WTC11 (cell line): Measurements from ENCODE around the gene CORO7. TPM values are rescaled to one million over a fixed set of nuclear protein-coding genes. Genes with fewer than 3 reads are reported as not detected.

Source experiments
- ATAC-seq: fragments of 200-7000 bp; cut with Tn5 transposase; 2 replicates; pipeline ENCODE4 v1.10.0; 2021; ENCODE audit warnings: mild to moderate bottlenecking, moderate library complexity
- CTCF ChIA-PET: fragments of 300-600 bp; sonication (Branson Sonifier 250); formaldehyde crosslinking; loops from one replicate; lab custom pipeline; 2021; ENCODE audit warnings: antibody characterized with exemption; lab: Charles Lee
- POLR2A ChIA-PET: fragments of 350-600 bp; sonication (Branson Sonifier 250); formaldehyde crosslinking; loops from one replicate; lab custom pipeline; 2021; ENCODE audit warnings: antibody characterized with exemption; lab: Charles Lee
- DNase-seq: peaks from one replicate; pipeline ENCODE4 v3.0.0; 2021; ENCODE audit warnings: low spot score
- H3K27ac Mint-ChIP-seq: 2 replicates; pipeline ENCODE4 v1.8.0; 2021; ENCODE audit warnings: mixed read lengths
- H3K27me3 Mint-ChIP-seq: 2 replicates; pipeline ENCODE4 v1.8.0; 2021; ENCODE audit warnings: low read depth, mild to moderate bottlenecking, moderate library complexity, mixed read lengths
- H3K36me3 Mint-ChIP-seq: 2 replicates; pipeline ENCODE4 v1.8.0; 2021; ENCODE audit warnings: mixed read lengths
- H3K4me1 Mint-ChIP-seq: 2 replicates; pipeline ENCODE4 v1.8.0; 2022; ENCODE audit warnings: mixed read lengths
- H3K4me3 Mint-ChIP-seq: 2 replicates; pipeline ENCODE4 v1.8.0; 2021; ENCODE audit warnings: mild to moderate bottlenecking, moderate library complexity, mixed read lengths
- H3K9me3 Mint-ChIP-seq: 2 replicates; pipeline ENCODE4 v1.8.0; 2021; ENCODE audit warnings: mixed read lengths
- CREB1 ChIP-seq: sonication (generic); formaldehyde crosslinking; IDR thresholded peaks from 2 replicates; pipeline ENCODE4 v1.8.0; 2023; ENCODE audit warnings: mild to moderate bottlenecking, missing genetic modification reagents
- CREM ChIP-seq: sonication (generic); formaldehyde crosslinking; IDR thresholded peaks from 2 replicates; pipeline ENCODE4 v1.8.1; 2022; ENCODE audit warnings: mild to moderate bottlenecking, missing genetic modification reagents, moderate library complexity
- FOXK1 ChIP-seq: sonication (generic); formaldehyde crosslinking; IDR thresholded peaks from 2 replicates; pipeline ENCODE4 v1.8.0; 2022; ENCODE audit warnings: mild to moderate bottlenecking, moderate library complexity, missing genetic modification reagents
- GRHL2 ChIP-seq: fragments of 250-450 bp; sonication (Bioruptor Pico); IDR thresholded peaks from 2 replicates; pipeline ENCODE4 v1.8.0; 2022; ENCODE audit warnings: mild to moderate bottlenecking, moderate library complexity; ENCODE audit not compliant: insufficient replicate concordance, severe bottlenecking
- PRRX2 ChIP-seq: fragments of 250-450 bp; sonication (Bioruptor Pico); IDR thresholded peaks from 2 replicates; pipeline ENCODE4 v1.8.0; 2021; ENCODE audit warnings: mild to moderate bottlenecking
- RELA ChIP-seq: sonication (generic); formaldehyde crosslinking; IDR thresholded peaks from 2 replicates; pipeline ENCODE4 v1.8.1; 2022; ENCODE audit warnings: missing genetic modification reagents, mild to moderate bottlenecking, borderline replicate concordance
- SMAD3 ChIP-seq: sonication (generic); formaldehyde crosslinking; IDR thresholded peaks from 2 replicates; pipeline ENCODE4 v1.8.0; 2022; ENCODE audit warnings: missing genetic modification reagents, mild to moderate bottlenecking, borderline replicate concordance
- ZBTB21 ChIP-seq: sonication (generic); formaldehyde crosslinking; IDR thresholded peaks from 2 replicates; pipeline ENCODE4 v1.8.1; 2023; ENCODE audit warnings: mild to moderate bottlenecking, missing genetic modification reagents, borderline replicate concordance
- ZNF121 ChIP-seq: sonication (generic); formaldehyde crosslinking; IDR thresholded peaks from 2 replicates; pipeline ENCODE4 v1.8.0; 2023; ENCODE audit warnings: missing genetic modification reagents
- ZNF219 ChIP-seq: sonication (generic); formaldehyde crosslinking; IDR thresholded peaks from 2 replicates; pipeline ENCODE4 v1.8.0; 2023; ENCODE audit warnings: missing genetic modification reagents, mild to moderate bottlenecking, borderline replicate concordance
- ZNF416 ChIP-seq: fragments of 250-450 bp; sonication (Bioruptor Pico); IDR thresholded peaks from 2 replicates; pipeline ENCODE4 v1.9.0; 2021; ENCODE audit warnings: mild to moderate bottlenecking, inconsistent platforms
- total RNA-seq: library from RNA; stranded (reverse); gene quantifications from 3 replicates; pipeline ENCODE4 v1.2.3, GENCODE V29; 2021
- TF ChIP-seq, protein P1 (sequence below): sonication (generic); formaldehyde crosslinking; IDR thresholded peaks from 2 replicates; pipeline ENCODE4 v1.8.1; 2022; ENCODE audit warnings: mild to moderate bottlenecking, missing genetic modification reagents, moderate library complexity, borderline replicate concordance
- TF ChIP-seq, protein P2 (sequence below): sonication (generic); formaldehyde crosslinking; IDR thresholded peaks from 2 replicates; pipeline ENCODE4 v1.8.0; 2023; ENCODE audit warnings: missing genetic modification reagents
- TF ChIP-seq, protein P3 (sequence below): sonication (generic); formaldehyde crosslinking; IDR thresholded peaks from 2 replicates; pipeline ENCODE4 v1.8.0; 2022; ENCODE audit warnings: mild to moderate bottlenecking, missing genetic modification reagents
- TF ChIP-seq, protein P4 (sequence below): sonication (generic); formaldehyde crosslinking; IDR thresholded peaks from 2 replicates; pipeline ENCODE4 v1.8.0; 2023; ENCODE audit warnings: missing genetic modification reagents, mild to moderate bottlenecking, borderline replicate concordance
- TF ChIP-seq, protein P5 (sequence below): sonication (generic); formaldehyde crosslinking; conservative IDR thresholded peaks from 2 replicates; pipeline ENCODE4 v1.8.1; 2023; ENCODE audit warnings: mild to moderate bottlenecking, low read depth, missing genetic modification reagents, moderate library complexity
- TF ChIP-seq, protein P6 (sequence below): fragments of 250-450 bp; sonication (Bioruptor Pico); conservative IDR thresholded peaks from 2 replicates; pipeline ENCODE4 v1.9.0; 2021; ENCODE audit warnings: mild to moderate bottlenecking

Gene CORO7
- total RNA-seq, 1 experiment from 2014 or later: 45.5 TPM

DNA sequence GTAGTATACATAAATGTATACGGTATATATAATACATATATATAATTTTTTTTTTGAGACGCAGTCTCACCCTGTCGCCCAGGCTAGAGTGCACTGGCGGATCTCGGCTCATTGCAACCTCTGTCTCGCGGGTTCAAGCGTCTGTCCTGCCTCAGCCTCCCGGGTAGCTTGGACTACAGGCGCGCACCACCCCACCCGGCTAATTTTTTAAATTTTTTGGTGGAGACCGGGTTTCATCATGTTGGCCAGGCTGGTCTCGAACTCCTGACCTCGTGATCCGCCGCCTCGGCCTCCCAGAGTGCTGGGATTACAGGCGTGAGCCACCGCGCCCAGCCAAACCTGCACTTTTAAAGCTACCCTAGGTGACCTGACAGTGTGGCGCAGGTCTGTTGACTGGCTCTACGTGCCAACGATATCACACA lies 66.0 kb downstream of the CORO7 start:
- Mint-ChIP-seq H3K27me3 (0 out of 2 replicates have a peak, but pooled peaks cover 3% of the 10 kb centered on the region), H3K27ac (peak overlapping the region; percentile 70), H3K4me1 (peaks cover 11% of the 10 kb centered on the region), H3K36me3 (peaks cover 13% of the 10 kb centered on the region), H3K9me3 (no peaks in the 10 kb centered on the region), H3K4me3 (peak overlapping the region; percentile 95)
- POLR2A ChIA-PET: interaction anchor here (1.4 to 2.0 kb wide), 2 partner anchors 15 to 77 kb away, joined by 5 to 11 read pairs; partner anchors contain the start of gene TFAP4
- DNase-seq: no peak
- ATAC-seq: no peak; the same call in 1 of the 2 replicates
- TF ChIP-seq, protein P1, sequence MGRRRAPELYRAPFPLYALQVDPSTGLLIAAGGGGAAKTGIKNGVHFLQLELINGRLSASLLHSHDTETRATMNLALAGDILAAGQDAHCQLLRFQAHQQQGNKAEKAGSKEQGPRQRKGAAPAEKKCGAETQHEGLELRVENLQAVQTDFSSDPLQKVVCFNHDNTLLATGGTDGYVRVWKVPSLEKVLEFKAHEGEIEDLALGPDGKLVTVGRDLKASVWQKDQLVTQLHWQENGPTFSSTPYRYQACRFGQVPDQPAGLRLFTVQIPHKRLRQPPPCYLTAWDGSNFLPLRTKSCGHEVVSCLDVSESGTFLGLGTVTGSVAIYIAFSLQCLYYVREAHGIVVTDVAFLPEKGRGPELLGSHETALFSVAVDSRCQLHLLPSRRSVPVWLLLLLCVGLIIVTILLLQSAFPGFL (CRISPR knock-in tag): no peak
- TF ChIP-seq SMAD3 (CRISPR knock-in tag): no peak
- TF ChIP-seq, protein P2, sequence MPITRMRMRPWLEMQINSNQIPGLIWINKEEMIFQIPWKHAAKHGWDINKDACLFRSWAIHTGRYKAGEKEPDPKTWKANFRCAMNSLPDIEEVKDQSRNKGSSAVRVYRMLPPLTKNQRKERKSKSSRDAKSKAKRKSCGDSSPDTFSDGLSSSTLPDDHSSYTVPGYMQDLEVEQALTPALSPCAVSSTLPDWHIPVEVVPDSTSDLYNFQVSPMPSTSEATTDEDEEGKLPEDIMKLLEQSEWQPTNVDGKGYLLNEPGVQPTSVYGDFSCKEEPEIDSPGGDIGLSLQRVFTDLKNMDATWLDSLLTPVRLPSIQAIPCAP (CRISPR knock-in tag): no peak
- TF ChIP-seq, protein P3, sequence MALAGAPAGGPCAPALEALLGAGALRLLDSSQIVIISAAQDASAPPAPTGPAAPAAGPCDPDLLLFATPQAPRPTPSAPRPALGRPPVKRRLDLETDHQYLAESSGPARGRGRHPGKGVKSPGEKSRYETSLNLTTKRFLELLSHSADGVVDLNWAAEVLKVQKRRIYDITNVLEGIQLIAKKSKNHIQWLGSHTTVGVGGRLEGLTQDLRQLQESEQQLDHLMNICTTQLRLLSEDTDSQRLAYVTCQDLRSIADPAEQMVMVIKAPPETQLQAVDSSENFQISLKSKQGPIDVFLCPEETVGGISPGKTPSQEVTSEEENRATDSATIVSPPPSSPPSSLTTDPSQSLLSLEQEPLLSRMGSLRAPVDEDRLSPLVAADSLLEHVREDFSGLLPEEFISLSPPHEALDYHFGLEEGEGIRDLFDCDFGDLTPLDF (CRISPR knock-in tag): no peak
- no peak for TF ChIP-seq PRRX2 (CRISPR knock-in tag)
- no peak for TF ChIP-seq CREM (CRISPR knock-in tag)
- TF ChIP-seq, protein P4, sequence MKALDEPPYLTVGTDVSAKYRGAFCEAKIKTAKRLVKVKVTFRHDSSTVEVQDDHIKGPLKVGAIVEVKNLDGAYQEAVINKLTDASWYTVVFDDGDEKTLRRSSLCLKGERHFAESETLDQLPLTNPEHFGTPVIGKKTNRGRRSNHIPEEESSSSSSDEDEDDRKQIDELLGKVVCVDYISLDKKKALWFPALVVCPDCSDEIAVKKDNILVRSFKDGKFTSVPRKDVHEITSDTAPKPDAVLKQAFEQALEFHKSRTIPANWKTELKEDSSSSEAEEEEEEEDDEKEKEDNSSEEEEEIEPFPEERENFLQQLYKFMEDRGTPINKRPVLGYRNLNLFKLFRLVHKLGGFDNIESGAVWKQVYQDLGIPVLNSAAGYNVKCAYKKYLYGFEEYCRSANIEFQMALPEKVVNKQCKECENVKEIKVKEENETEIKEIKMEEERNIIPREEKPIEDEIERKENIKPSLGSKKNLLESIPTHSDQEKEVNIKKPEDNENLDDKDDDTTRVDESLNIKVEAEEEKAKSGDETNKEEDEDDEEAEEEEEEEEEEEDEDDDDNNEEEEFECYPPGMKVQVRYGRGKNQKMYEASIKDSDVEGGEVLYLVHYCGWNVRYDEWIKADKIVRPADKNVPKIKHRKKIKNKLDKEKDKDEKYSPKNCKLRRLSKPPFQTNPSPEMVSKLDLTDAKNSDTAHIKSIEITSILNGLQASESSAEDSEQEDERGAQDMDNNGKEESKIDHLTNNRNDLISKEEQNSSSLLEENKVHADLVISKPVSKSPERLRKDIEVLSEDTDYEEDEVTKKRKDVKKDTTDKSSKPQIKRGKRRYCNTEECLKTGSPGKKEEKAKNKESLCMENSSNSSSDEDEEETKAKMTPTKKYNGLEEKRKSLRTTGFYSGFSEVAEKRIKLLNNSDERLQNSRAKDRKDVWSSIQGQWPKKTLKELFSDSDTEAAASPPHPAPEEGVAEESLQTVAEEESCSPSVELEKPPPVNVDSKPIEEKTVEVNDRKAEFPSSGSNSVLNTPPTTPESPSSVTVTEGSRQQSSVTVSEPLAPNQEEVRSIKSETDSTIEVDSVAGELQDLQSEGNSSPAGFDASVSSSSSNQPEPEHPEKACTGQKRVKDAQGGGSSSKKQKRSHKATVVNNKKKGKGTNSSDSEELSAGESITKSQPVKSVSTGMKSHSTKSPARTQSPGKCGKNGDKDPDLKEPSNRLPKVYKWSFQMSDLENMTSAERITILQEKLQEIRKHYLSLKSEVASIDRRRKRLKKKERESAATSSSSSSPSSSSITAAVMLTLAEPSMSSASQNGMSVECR (CRISPR knock-in tag): no peak
- CTCF ChIA-PET: interaction anchor here (0.7 to 5.7 kb wide), 11 partner anchors 10 to 305 kb away, joined by 3 to 102 read pairs (median 12); no protein-coding TSS in a partner anchor

DNA sequence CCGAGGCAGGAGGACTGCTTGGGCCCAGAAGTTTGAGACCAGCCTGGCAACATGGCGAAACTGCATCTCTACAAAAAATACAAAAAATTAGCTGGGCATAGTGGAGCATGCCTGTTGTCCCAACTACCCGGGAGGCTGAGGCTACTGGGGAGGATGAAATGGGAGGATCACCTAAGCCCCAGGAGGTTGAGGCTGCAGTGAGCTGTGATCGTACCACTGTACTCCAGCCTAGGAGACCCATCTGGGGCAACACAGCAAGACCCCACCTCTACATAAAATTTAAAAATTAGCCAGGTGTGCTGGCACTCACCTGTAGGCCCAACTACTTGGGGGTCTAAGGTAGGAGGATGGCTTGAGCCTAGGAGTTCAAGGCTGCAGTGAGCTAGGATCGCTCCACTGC lies 67.1 kb downstream of the CORO7 start:
- H3K9me3 Mint-ChIP-seq: peaks cover 6% of the 10 kb centered on the region; the same call in 1 of the 2 replicates
- no peak overlapping the region for H3K4me3 Mint-ChIP-seq
- no peak overlapping the region; the same call in 1 of the 2 replicates for H3K27ac Mint-ChIP-seq
- 0 out of 2 replicates have a peak, but pooled peaks cover 3% of the 10 kb centered on the region for H3K27me3 Mint-ChIP-seq
- ATAC-seq (no peak), DNase-seq (no peak)
- H3K36me3 Mint-ChIP-seq: peaks cover 20% of the 10 kb centered on the region
- ChIA-PET CTCF (interaction anchor here (0.8 to 5.7 kb wide), 6 partner anchors 21 to 87 kb away, joined by 3 to 102 read pairs (median 14); no protein-coding TSS in a partner anchor), POLR2A (no interaction called here)
- TF ChIP-seq ZNF121 (CRISPR knock-in tag): peak; percentile 31; the same call in 1 of the 2 replicates
- no peak for TF ChIP-seq CREB1
- peaks cover 11% of the 10 kb centered on the region for H3K4me1 Mint-ChIP-seq

DNA sequence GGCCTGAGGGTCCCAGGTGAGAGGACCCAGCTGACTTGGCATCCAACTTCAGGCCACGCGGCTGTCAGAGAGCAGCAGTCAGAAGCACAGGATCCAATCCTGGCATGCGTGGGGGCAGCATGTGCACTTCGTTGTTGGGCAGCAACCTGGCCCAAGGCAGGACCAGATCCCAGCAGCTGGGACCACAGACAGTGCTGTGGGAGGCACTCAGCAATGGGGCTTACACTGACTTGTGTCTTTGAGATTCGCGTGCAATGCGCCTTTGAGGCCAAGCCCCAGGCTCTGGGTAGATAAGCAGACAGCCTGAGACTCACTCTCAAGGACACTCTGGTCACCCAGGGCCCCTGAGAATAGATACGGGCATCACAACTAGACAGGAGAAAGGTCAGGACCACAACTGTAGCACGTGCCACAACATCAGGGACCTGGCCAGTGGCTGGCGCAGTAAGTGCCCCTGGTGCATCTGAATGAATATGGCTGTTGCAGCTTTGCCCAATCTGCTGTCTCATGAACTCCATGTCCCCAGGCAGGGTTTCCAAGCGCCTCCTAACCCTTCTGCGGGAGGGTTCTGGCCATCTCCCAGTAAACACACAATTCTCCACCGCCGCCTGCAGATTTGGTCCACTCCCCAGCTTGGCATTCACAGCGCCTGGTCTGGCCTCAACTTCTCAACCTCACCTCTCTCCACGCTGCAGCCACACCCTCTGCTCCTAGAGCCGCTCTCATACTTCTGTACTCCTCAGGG lies 68.5 kb downstream of the CORO7 start:
- H3K4me1 Mint-ChIP-seq: peaks cover 6% of the 10 kb centered on the region
- POLR2A ChIA-PET: no interaction called here
- H3K4me3 Mint-ChIP-seq: no peak overlapping the region
- peak overlapping the region; percentile 59 for H3K27ac Mint-ChIP-seq
- DNase-seq (no peak), ATAC-seq (no peak)
- peaks cover 27% of the 10 kb centered on the region for H3K36me3 Mint-ChIP-seq
- peaks cover 9% of the 10 kb centered on the region for H3K9me3 Mint-ChIP-seq
- CTCF ChIA-PET: interaction anchor here (1.9 to 5.7 kb wide), 4 partner anchors 11 to 94 kb away, joined by 5 to 102 read pairs (median 6); no protein-coding TSS in a partner anchor
- peaks cover 3% of the 10 kb centered on the region; the same call in 1 of the 2 replicates for H3K27me3 Mint-ChIP-seq
- TF ChIP-seq ZBTB21: no peak
- TF ChIP-seq, protein P5, sequence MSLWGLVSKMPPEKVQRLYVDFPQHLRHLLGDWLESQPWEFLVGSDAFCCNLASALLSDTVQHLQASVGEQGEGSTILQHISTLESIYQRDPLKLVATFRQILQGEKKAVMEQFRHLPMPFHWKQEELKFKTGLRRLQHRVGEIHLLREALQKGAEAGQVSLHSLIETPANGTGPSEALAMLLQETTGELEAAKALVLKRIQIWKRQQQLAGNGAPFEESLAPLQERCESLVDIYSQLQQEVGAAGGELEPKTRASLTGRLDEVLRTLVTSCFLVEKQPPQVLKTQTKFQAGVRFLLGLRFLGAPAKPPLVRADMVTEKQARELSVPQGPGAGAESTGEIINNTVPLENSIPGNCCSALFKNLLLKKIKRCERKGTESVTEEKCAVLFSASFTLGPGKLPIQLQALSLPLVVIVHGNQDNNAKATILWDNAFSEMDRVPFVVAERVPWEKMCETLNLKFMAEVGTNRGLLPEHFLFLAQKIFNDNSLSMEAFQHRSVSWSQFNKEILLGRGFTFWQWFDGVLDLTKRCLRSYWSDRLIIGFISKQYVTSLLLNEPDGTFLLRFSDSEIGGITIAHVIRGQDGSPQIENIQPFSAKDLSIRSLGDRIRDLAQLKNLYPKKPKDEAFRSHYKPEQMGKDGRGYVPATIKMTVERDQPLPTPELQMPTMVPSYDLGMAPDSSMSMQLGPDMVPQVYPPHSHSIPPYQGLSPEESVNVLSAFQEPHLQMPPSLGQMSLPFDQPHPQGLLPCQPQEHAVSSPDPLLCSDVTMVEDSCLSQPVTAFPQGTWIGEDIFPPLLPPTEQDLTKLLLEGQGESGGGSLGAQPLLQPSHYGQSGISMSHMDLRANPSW (CRISPR knock-in tag): no peak
- TF ChIP-seq, protein P6, sequence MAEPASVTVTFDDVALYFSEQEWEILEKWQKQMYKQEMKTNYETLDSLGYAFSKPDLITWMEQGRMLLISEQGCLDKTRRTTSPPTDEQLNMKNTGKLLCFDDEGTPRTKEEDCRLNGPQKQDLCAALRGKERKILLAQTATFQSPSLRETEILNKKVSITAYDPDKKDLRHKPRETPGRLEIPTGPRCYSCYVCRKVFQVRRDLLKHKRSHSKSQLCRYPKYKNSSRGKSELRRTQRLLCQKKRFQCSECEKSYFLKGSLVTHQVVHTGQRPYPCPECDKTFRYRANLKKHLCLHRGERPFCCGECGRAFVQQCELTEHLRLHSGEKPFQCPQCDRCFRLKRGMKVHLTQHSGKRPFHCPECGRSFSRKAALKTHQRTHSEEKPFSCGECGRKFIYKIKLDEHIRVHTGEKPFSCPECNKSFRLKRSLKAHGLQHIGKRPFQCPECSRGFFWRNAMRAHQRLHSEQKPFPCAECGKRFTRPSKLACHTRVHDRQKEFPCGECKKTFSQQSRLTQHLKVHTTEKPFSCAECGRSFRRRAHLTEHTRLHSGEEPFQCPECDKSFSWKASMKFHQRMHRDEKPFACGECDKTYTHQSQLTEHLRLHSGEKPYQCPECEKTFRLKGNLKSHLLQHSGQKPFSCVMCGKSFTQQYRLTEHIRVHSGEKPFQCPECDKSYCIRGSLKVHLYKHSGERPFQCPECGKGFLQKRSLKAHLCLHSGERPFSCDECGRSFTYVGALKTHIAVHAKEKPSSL (CRISPR knock-in tag): no peak
- TF ChIP-seq GRHL2 (CRISPR knock-in tag): no peak
- TF ChIP-seq ZNF121 (CRISPR knock-in tag): no peak
- no peak for TF ChIP-seq RELA (CRISPR knock-in tag)
- TF ChIP-seq FOXK1 (CRISPR knock-in tag): no peak
- TF ChIP-seq ZNF219 (CRISPR knock-in tag): no peak
- no peak for TF ChIP-seq ZNF416 (CRISPR knock-in tag)
